ENCODE measurements around the gene SYK.

- TF ChIP-seq POLR2A (IDR thresholded peaks at IDR 0.05) (no peak), CTCF (IDR thresholded peaks at IDR 0.05 in 4 of 5, conservative IDR thresholded peaks at IDR 0.05 in 1 of 5) (no peak)
Measured at GRCh38 chr9:90816690-90817089, 15.1 kb downstream of the SYK start.
